Measurements from ENCODE around the gene PRICKLE1. TPM values are rescaled to one million over a fixed set of nuclear protein-coding genes. Genes with fewer than 3 reads are reported as not detected.

The PRICKLE1 gene
- total and polyA plus RNA-seq, 2 donors (not counting 3 experiments of a cell fraction or from before 2014, with no cell fraction given): 34.3 to 86.0 TPM

GRCh38 chr12:42486407-42486806 is 103.1 kb downstream of the PRICKLE1 start:
- H3K4me1 ChIP-seq (ENCODE audit: control insufficient read depth, extremely low read depth, insufficient read depth, low read length): peaks cover 31% of the 10 kb centered on the region
- no peak overlapping the region for H3K27ac ChIP-seq (ENCODE audit: insufficient read depth, low read depth, low read length)
- DNase-seq (ENCODE audit: low read depth, low spot score) (peak; percentile 39), FAIRE-seq (no peak)
- no peak overlapping the region for H3K4me2 ChIP-seq (ENCODE audit: insufficient read depth, low read length)
- dilution Hi-C loops (cut with MboI; ENCODE audit: extremely low pct_ligation_motif_present, low sequenced_read_pairs): no loop called here
- no peak for TF ChIP-seq POLR2AphosphoS5 (IDR thresholded peaks at IDR 0.05; ENCODE audit: insufficient read depth, low read depth, low read length)
- no peak for TF ChIP-seq MAX (IDR thresholded peaks at IDR 0.05; ENCODE audit: insufficient read depth, insufficient read length)
- TF ChIP-seq CTCF (IDR thresholded peaks at IDR 0.05; ENCODE audit: extremely low read depth in 1 of 2, insufficient read depth in 1 of 2, low read depth in 1 of 2, low read length in 2 of 2): no peak
- TF ChIP-seq JUN (IDR thresholded peaks at IDR 0.05; ENCODE audit: borderline replicate concordance, insufficient read depth, insufficient read length, low read depth): no peak
- no peak for TF ChIP-seq MYC (IDR thresholded peaks at IDR 0.05; ENCODE audit: low read depth, low read length)
- no peak for TF ChIP-seq FOS (IDR thresholded peaks at IDR 0.05; ENCODE audit: borderline replicate concordance, insufficient read depth, low read length)
- no peak for TF ChIP-seq EZH2 (IDR thresholded peaks at IDR 0.05; ENCODE audit: borderline replicate concordance, low read depth, low read length, severe bottlenecking)
- no peak for TF ChIP-seq GATA2 (IDR thresholded peaks at IDR 0.05; ENCODE audit: insufficient read depth, insufficient read length, low read depth, low read length)
- TF ChIP-seq POLR2A (IDR thresholded peaks at IDR 0.05; ENCODE audit: low read depth, low read length): no peak
- H3K9ac ChIP-seq (replicated peaks; ENCODE audit: extremely low read depth, insufficient read depth, low read length): no peak overlapping the region
- H2AFZ ChIP-seq (ENCODE audit: low read depth, low read length): no peak overlapping the region
- H3K79me2 ChIP-seq (ENCODE audit: control insufficient read depth, insufficient read depth, low read length): peaks cover 47% of the 10 kb centered on the region
- no peaks in the 10 kb centered on the region for H3K36me3 ChIP-seq (ENCODE audit: control insufficient read depth in 2 of 2, extremely low read depth in 1 of 2, insufficient read depth in 2 of 2, low read length in 2 of 2)
- no peaks in the 10 kb centered on the region for H3K9me1 ChIP-seq (replicated peaks; ENCODE audit: control insufficient read depth, extremely low read depth, insufficient read depth, low read length)
- no peaks in the 10 kb centered on the region for H3K9me3 ChIP-seq (replicated peaks; ENCODE audit: control insufficient read depth, insufficient read depth, low read length)
- no peak overlapping the region for H3K4me3 ChIP-seq (replicated peaks in 1 of 3; ENCODE audit: insufficient read depth in 1 of 3, low read depth in 1 of 3, low read length in 3 of 3)
- POLR2A ChIA-PET: no interaction called here
- no TSS peak for BruUV-seq (replicated peaks)
- intact Hi-C loops (cut with micrococcal nuclease): loop anchor here (10.0 kb wide), 1 partner anchor 598 kb away; no protein-coding TSS in a partner anchor
- CTCF ChIA-PET: interaction anchor here (4.8 kb wide), 1 partner anchor 795 kb away, joined by 101 read pairs; no protein-coding TSS in a partner anchor
- no peaks in the 10 kb centered on the region for H3K27me3 ChIP-seq (ENCODE audit: control insufficient read depth in 2 of 2, insufficient read depth in 2 of 2, low read length in 2 of 2)
- no peaks in the 10 kb centered on the region for H4K20me1 ChIP-seq (replicated peaks; ENCODE audit: control insufficient read depth, extremely low read depth, insufficient read depth, low read length)

Data from endothelial cell of umbilical vein (primary cell).